ENCODE results near the gene TRPT1.

Gene TRPT1

GRCh38 chr11:64204464-64204989, 21.5 kb downstream of the TRPT1 start:
- H3K79me2 ChIP-seq (ENCODE audit: insufficient read depth, low read depth): peaks cover 8% of the 10 kb centered on the region; the same call in 1 of the 2 replicates
- peak overlapping the region; percentile 2; the same call in 1 of the 2 replicates for H3K27ac ChIP-seq
- H3K36me3 ChIP-seq (ENCODE audit: insufficient read depth): peaks cover 18% of the 10 kb centered on the region; the same call in 1 of the 2 replicates
- 0 out of 2 replicates have a peak, but pooled peaks cover 6% of the 10 kb centered on the region for H4K20me1 ChIP-seq (ENCODE audit: insufficient read depth)
- H3K4me3 ChIP-seq (IDR thresholded peaks at IDR 0.05; ENCODE audit: insufficient read depth, low read depth, low read length): no peak overlapping the region
- no peaks in the 10 kb centered on the region for H3K27me3 ChIP-seq (ENCODE audit: insufficient read depth, low read depth)
- H2AFZ ChIP-seq (ENCODE audit: low read depth): no peak overlapping the region
- peak; percentile 73 for TF ChIP-seq CTCF (conservative IDR thresholded peaks at IDR 0.05; ENCODE audit: low read depth, low read length)
- no peak overlapping the region for H3K9ac ChIP-seq
- no peak overlapping the region; the same call in 1 of the 2 replicates for H3K4me2 ChIP-seq
- H3K4me1 ChIP-seq (ENCODE audit: low read depth, poor library complexity, severe bottlenecking): peaks cover 40% of the 10 kb centered on the region

GRCh38 chr11:64204080-64204440, 21.9 kb downstream of the TRPT1 start:
- H3K36me3 ChIP-seq (ENCODE audit: insufficient read depth): peaks cover 18% of the 10 kb centered on the region; the same call in 1 of the 2 replicates
- H3K27ac ChIP-seq: no peak overlapping the region
- no peak overlapping the region for H3K9ac ChIP-seq
- H3K4me3 ChIP-seq (IDR thresholded peaks at IDR 0.05; ENCODE audit: insufficient read depth, low read depth, low read length): no peak overlapping the region
- peaks cover 40% of the 10 kb centered on the region for H3K4me1 ChIP-seq (ENCODE audit: low read depth, poor library complexity, severe bottlenecking)
- H3K4me2 ChIP-seq: no peak overlapping the region; the same call in 1 of the 2 replicates
- H3K79me2 ChIP-seq (ENCODE audit: insufficient read depth, low read depth): peaks cover 8% of the 10 kb centered on the region; the same call in 1 of the 2 replicates
- no peaks in the 10 kb centered on the region for H3K27me3 ChIP-seq (ENCODE audit: insufficient read depth, low read depth)
- TF ChIP-seq CTCF (conservative IDR thresholded peaks at IDR 0.05; ENCODE audit: low read depth, low read length): no peak
- H2AFZ ChIP-seq (ENCODE audit: low read depth): no peak overlapping the region
- H4K20me1 ChIP-seq (ENCODE audit: insufficient read depth): 0 out of 2 replicates have a peak, but pooled peaks cover 6% of the 10 kb centered on the region

- H3K27ac ChIP-seq: no peak overlapping the region
Observed at GRCh38 chr11:64203421-64204079, 22.4 kb downstream of the TRPT1 start.

GRCh38 chr11:64202992-64203391, 23.0 kb downstream of the TRPT1 start:
- no peak overlapping the region for H3K9ac ChIP-seq
- peaks cover 38% of the 10 kb centered on the region for H3K4me1 ChIP-seq (ENCODE audit: low read depth, poor library complexity, severe bottlenecking)
- H3K27ac ChIP-seq: no peak overlapping the region
- 0 out of 2 replicates have a peak, but pooled peaks cover 6% of the 10 kb centered on the region for H4K20me1 ChIP-seq (ENCODE audit: insufficient read depth)
- no peak for TF ChIP-seq CTCF (conservative IDR thresholded peaks at IDR 0.05; ENCODE audit: low read depth, low read length)
- H3K27me3 ChIP-seq (ENCODE audit: insufficient read depth, low read depth): no peaks in the 10 kb centered on the region
- peaks cover 8% of the 10 kb centered on the region; the same call in 1 of the 2 replicates for H3K79me2 ChIP-seq (ENCODE audit: insufficient read depth, low read depth)
- no peak overlapping the region for H3K4me2 ChIP-seq
- H2AFZ ChIP-seq (ENCODE audit: low read depth): no peak overlapping the region
- peaks cover 29% of the 10 kb centered on the region; the same call in 1 of the 2 replicates for H3K36me3 ChIP-seq (ENCODE audit: insufficient read depth)
- no peak overlapping the region for H3K4me3 ChIP-seq (IDR thresholded peaks at IDR 0.05; ENCODE audit: insufficient read depth, low read depth, low read length)

More at GRCh38 chr11:64203421-64204079, 22.4 kb downstream of the TRPT1 start:
- Histone ChIP-seq H3K9ac (no peak overlapping the region), H3K27me3 (ENCODE audit: insufficient read depth, low read depth) (no peaks in the 10 kb centered on the region), H3K4me3 (IDR thresholded peaks at IDR 0.05; ENCODE audit: insufficient read depth, low read depth, low read length) (no peak overlapping the region), H3K4me1 (ENCODE audit: low read depth, poor library complexity, severe bottlenecking) (peaks cover 40% of the 10 kb centered on the region), H3K79me2 (ENCODE audit: insufficient read depth, low read depth) (peaks cover 8% of the 10 kb centered on the region; the same call in 1 of the 2 replicates), H3K36me3 (ENCODE audit: insufficient read depth) (peaks cover 23% of the 10 kb centered on the region; the same call in 1 of the 2 replicates), H3K4me2 (no peak overlapping the region; the same call in 1 of the 2 replicates), H4K20me1 (ENCODE audit: insufficient read depth) (0 out of 2 replicates have a peak, but pooled peaks cover 6% of the 10 kb centered on the region), H2AFZ (ENCODE audit: low read depth) (no peak overlapping the region)
- TF ChIP-seq CTCF (conservative IDR thresholded peaks at IDR 0.05; ENCODE audit: low read depth, low read length): no peak
